GM18873 (cell line): ENCODE data around the gene RNF41.
"Not testable (repeated sequence)": the region's sequence is repeated elsewhere in the genome, so short reads cannot be mapped to it uniquely, and the experiment has no call there.

ENCODE experiments used
- ATAC-seq: cut with Tn5 transposase; IDR thresholded peaks from one replicate; pipeline ENCODE4 v1.9.1; 2021; ENCODE audit warnings: mild to moderate bottlenecking, moderate library complexity, moderate number of reproducible peaks; ENCODE audit not compliant: unreplicated experiment, low FRiP score

The RNF41 gene

DNA sequence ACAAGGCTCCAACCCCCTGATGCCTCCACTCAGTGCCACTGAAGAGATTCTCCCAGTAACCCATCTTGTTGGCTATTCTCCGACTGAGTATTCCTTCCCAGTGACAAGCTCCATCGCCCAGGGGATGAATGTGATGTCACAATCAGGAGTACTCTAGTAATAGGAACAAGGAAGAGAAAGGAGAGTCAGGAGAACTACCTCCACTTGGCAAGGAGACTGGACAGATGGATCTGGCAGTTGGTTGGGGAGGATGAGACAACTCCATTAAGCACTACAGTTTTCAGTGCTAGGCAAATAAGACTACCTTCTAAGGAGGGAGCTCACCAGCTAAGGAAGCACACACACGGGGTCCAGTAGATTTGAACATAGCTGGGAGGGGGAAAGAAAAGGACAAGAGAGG is 5.3 kb downstream of the RNF41 start:
- ATAC-seq = no peak

DNA sequence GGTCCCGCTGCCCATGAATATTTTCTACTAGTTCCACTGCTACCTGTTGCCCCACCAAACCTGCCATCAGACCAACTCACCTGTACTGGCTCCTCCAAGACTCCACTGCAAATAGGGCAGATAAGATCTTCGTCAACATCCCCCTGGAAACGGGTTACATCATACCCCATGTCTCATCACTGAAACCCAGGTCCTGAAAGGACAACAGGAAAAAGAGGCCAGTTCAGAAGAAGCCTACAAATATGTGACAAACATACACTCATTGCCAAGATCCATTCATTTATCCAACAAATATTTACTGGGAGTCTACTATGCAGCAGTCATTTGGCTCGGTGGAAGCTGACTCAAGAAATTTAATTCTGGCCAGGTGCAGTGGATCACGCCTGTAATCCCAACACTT is 7.8 kb downstream of the RNF41 start:
- ATAC-seq = no peak

DNA sequence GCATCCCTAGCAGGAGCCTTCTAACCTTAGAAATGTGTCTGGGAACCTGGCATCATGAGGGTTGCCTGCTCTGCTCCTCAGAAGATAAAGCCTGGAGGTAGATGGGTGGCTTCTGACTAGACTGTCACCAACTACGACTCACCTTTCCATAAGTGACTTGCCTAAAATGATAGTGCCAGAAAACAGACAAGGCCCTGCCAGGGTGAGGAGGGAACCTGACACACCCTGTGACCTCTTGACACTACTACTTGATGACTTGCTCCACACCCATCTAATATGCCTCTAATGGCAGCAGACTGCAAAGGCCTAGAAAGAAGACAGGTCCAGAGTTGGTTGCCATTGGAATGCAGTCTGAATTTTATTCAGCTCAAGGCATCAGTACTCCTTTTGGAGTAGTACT is 9.4 kb downstream of the RNF41 start:
- ATAC-seq = no peak

DNA sequence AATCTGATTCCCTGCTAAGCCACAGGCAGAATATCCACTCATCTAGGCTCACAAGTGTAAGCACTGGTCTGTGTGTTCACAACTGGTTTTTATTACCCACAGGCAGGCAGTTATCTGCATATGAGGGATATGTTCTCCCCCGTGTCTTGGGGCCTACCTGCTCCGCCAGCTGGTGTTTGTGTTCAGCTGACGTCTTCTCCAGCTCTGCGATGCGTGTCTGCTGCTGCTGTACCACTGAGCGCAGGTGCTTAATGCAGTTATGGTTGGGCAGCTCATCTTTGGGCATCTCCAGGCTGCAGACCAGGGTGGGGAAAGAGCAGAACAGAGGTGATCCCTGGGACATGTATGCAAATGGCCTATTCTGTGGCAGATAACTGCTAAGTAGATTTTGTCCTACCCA is 13.7 kb downstream of the RNF41 start:
- no peak for ATAC-seq

DNA sequence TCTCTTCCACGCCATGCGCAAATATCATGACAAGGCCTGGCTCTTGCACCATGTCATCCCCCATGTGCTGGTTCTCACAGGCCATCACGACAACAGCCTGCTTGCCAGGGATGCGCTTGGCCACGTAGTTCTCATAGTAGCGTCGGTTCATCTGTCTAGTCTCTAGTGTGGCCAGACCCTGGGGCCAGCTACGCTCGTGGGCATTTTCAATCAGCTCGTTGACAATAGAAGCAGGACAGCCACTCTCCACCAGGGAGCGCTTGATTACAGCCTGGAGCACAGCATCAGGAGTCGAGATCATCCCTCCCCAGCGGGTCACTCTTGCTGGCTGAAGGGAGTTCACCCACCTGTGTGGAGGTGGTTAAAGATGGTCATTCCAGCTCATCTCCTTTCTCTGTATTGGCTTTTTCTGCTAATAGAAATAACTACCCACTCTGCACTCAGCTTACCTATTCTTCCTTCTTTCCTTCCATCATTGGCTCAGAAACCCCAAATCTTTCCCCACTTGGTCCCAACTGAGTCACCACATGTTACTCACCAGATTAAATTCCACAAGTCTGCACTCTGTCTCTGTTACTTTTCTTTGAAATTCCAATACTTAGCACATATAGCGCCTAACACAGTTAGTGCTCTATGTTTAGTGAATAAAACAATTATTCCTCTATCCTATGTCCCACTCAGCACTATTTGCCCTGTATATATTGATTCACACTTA is 15.1 kb downstream of the RNF41 start:
- ATAC-seq = no peak

DNA sequence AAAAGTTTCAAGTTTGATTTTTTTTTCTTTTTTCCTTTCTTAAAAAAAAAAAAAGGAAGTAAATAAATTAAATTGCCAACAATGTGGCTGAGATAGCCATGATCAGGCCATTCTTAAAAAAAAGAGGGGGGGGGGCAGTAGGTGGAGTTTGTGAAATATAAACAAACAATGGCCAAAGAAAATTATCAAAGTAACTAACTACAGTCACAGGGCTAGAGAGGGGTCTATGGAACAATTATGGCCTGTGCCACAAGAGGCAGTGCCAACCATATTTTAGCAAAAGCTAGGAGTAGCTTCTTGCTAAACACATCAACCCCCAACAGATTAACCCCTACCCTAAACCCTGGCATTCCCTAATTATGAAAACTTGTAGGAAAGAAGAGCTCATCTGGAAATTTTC is 16.3 kb downstream of the RNF41 start:
- ATAC-seq = no peak

DNA sequence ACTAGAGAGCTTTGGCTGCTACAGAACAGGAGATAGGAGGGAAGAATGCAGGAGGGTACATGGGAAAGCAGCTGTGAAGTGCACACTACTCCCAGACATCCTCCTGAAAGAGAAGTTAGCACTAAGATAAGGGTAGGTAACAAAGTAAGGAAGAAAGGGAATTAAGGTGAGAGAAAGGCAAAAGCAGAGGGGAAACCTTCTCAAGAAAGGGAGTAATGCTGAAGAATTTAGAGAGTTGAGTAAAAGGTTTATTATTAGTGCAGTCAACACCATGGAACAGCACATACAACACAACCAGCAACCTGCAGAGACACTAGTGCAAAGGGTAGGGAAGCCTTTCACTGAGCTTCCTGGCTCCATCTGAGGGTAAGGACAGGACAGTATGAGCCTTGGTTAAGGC is 17.4 kb downstream of the RNF41 start:
- no peak for ATAC-seq

DNA sequence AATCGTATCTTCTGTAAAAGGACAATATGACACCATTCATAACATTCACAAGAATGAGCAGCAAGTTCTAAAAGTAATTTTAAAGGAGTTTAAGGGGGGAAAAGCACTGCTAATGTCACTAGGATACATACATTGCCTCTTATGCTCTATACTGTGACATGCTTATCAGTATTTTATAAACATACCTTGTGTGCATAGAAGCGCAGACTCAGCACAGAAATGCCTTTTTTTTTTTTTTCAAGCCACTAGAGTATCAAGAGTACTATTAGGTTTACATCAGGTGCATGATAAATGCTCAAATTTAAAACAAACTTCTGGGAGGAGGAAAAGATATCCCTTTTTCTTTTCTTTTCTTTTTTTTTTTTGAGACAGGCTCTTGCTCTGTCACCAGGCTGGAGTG is 18.9 kb downstream of the RNF41 start:
- no peak for ATAC-seq

DNA sequence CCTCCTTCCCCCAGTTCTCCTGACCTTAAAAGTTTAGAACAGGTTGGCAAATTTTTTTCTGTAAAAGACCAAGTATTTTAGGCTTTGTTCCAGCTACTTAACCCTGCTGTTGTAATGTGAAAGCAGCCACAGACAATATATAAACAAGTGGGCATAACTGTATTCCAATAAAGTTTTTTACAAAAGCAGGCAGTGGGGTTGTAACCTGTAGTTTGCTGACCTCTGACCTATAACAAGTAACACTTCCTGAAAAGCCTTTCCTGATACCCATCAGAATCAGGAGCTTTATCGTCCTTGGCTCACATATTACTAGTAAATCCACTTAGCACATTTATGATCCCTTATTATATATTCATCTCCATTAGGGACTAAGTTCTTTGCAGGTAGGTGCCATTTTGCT is 19.4 kb downstream of the RNF41 start:
- ATAC-seq = no peak

DNA sequence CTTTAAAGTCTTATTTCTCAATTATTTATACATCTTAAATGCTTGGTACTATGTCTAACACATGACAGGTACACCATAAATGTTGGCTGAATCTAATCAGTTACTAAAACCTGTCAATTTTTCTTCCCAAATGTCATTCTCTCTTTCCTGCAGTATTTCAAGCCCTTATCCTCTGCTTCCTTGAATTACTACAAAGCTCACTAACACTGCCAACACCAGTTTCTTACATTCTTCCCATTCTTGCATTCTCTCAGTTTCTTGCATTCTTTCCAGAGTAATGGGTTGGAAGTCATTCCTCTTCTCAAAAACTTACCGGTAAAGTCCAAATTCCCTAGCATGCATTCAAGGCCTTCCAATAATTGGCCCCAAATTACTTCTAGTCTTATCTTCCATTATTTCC is 22.9 kb downstream of the RNF41 start:
- no peak for ATAC-seq

DNA sequence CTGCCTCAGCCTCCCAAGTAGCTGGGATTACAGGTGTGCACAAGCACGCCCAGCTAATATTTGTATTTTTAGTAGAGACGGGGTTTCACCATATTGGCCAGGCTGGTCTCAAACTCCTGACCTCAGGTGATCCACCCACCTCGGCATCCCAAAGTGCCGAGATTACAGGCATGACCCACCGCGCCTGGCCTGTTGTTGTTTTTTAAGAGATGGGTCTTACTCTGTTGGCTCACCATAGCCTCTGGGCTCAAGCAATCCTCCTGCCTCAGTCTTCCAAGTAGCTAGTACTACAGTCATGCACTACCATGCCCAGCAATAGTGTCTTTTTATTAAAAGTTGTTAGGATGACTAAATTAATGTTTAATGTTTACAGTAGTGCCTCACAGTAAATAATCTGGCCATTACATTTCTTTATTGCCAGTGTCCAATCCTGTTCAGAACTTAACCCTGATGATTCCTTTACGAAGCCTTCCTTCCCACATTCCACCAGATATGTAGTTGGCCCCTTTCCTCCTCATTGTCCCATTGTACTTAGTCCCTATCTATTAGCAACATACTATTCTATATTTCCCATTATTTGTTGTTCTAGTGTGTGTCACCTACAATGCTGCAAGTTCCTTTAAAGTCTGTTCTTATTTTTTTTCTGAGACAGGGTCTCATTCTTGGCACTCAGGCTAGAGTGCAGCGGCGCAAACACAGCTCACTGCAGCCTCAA is 23.6 kb downstream of the RNF41 start:
- ATAC-seq = no peak

DNA sequence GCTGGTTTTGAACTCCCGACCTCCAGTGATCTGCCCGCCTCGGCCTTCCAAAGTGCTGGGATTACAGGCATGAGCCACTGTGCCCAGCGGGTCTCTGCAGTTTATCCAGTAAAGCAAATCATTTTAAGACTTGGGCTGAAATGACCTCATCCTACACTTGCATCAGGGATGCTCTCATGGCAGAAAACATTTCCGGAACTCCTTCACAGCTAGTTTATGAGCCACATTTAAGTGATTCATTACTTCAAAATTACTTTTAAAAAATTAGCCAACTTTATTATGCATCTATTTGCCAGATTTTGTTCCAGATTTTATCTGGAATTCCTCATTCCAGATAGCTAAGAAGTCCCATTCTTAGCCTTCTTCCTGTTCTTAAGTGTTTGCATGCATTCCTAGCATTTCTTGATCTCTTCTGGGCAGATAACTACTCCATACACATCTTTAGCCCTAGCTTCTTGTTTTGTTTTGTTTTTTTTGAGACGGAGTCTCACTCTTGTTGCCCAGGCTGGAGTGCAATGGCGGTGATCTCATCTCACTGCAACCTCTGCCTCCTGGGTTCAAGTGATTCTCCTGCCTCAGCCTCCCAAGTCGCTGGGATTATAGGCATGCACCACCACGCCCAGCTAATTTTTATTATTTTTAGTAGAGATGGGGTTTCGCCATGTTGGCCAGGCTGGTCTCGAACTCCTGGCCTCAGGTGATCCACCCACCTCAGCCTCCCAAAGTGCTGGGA is 24.7 kb downstream of the RNF41 start:
- not testable (repeated sequence) for ATAC-seq

DNA sequence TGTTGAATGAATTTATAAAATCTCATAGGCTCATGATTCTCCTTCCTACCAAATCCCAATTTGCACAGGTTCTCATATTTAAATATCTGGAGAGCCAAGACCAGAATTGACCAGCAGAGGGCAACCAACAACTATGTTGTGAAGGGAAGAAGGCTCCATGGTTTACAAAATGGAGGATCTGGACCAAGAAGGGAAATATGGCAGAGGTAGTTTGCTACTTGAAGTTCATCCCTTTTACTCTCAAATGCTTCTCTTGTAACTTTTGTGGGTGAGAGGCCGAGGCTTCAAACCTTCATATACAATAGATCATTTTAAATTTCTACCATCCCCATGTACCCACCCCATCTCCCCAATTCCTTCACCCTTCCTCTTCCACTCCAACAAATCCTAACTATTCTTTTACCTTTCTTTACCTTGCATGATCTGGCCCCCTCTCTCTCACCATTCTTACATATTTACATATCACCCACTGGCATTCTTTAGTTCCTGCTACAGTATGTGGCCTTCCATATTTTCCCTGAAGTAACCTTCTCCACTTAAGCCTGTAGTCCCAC is 28.6 kb downstream of the RNF41 start:
- no peak for ATAC-seq

DNA sequence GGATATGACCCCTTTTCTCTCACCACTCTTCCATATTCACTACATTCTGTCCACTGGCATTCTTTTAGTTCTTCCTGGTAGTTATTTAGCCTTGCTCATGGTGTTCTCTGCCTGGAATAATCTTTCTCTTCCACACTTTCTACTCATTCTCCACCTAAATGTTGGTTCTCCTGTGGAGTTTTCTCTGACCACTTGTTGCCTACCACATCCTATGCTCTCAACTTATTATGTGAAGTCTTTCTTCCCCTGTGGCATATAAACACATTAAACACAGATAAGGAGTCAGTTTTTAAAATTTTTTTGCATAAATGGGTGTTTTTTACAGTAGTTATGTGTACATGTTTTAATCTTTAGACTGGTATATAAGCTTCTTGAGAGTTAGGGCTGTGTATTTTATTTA is 29.1 kb downstream of the RNF41 start:
- no peak for ATAC-seq

DNA sequence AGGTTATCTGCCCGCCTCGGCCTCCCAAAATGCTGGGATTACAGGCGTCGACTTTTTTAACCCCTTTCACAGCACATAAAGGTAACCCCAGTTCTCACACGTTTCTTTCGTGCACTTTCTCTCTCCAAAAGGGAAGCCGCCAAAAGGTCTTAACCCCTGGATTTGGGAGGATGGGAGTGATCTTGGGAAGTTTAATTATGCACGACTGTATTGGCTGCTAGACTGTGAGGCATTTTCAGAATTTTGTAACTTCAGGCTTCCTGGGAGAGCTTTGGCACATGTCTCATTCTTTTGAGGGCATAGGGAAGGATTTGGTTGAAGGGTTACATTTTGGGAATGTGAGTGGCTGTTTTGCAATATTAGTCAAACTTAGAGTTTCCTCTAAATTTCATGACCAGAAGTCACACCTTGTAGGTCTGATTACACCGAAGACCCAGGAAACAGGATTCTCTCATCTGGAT is 31.0 kb downstream of the RNF41 start:
- ATAC-seq = no peak

DNA sequence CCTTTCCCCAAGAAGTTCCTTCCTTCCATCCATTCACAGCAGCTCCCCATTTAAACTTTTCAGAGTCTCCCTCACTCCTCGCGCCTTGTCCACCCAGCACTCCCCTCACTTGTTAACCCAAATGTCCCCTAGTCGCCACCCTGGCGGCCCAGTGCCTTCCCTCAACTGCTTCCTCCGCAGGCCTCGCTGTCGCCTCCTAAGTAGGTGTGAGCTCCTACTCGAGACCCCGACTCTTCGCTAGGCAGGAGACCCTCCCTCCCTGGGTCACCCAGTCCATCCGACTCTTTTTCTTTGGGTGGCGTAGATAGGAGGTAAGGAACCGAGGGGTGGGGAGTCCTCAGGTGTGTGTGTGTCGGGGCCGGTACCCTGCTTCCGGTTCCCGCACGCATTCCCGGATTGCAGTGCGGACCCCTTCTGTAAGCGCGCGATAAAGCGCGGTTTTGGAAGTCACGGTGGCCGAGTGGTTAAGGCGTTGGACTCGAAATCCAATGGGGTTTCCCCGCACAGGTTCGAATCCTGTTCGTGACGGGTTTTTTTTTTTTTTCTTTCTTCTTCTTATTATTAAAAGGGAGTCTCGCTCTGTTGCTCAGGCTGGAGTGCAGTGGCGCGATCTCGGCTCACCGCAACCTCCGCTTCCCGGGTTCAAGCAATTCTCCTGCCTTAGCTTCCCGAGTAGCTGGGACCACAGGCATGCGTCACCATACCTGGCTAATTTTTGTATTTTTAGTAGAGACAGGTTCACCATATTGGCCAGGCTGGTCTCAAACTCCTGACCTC is 31.6 kb downstream of the RNF41 start:
- ATAC-seq = no peak

DNA sequence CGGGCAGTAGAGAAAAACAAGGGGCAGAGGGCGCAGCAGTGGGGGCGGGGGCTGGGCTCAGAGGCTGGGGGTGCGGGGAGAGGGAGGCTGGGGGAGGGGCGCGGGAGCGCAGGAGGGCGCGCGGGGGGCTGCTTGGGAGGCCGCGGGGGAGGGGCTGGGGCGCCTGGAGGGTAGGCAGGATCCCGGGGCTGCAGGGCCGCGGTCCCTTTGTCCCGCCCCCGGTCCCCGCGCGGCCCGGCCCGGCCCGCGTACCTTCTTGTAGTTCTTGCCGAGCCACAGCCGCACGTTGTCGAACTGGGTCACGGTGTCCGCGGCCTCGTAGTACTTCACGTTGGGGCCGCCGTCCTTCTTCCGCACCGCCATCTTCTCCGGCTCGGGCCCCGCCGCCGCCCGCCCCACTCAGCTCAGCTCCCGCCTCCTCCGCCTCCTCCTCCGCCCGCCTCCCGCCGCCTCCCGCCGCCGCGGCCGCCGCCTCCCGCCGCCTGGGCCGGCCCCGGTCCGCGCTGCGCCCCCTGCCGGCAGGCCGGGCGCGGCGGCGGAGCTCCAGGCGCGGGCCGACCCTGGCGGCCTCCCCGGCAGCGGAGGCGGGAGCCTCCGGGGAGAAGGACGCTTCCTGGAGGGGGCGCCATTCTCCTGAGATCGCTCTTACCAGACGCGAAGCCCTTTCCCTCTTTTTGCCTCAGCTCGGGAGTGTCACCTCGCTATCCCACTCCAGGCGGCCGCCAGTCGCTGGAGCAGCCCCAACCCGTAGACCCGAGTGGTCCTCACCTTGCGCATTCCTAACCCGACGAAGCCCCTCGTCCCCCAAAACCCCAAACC is 32.4 kb downstream of the RNF41 start, which contains the start of gene SMARCC2:
Gene SMARCC2 (minus strand): TSS at position 385 of the 819 bp plus-strand sequence. CDS start 22 bp downstream, at position 363.
- peak; percentile 47 for ATAC-seq

DNA sequence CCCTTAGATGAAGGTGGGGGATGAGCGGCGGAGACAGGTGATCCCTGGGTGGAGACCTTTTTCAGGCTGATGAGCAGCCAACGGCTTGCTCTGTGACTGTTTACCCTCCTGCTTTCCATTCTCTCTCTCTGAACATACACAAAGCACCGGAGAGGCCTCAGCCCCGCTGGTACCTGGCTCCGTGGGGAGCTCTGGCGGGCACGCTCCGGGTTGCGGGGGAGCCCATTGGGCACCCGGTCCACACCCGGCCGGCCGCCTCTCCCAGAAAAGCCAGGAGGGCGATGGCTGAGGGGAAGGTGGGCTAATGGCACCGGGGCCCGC is 33.0 kb downstream of the RNF41 start:
- no peak for ATAC-seq

DNA sequence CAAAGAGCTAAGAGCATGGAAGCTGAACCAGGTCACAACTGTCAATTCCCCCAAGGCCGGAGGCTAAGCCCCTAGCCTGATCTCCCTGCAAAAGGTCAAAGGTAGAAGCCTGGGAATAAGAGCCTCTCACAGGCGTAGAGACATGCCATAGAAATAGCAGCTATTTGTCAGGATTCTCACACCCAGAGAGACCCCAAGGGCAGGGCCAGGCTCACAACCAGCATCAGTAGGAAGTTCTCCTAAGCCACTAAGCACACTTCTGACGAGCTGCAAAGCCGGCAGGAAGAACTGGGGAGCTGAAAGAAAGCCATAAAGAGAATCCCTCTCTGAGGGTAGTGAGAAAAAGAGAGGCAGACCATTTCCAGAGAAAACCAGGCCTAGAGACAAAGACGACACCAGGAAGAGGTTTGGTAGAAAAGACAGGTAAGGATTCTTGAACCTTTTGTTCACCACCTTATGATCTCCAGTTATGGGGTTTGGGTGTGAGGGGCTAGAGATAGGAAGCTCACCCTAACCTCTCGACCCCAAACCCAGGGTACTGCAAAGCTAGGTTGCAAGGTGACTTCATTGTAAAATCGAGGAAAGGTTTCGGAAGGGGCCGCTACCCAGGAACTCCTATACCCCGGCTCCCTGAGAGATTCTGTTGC is 33.5 kb downstream of the RNF41 start:
- ATAC-seq = no peak
